IMR-90 (cell line): ENCODE results near the gene EXOC3L2. TPM values are rescaled to one million over a fixed set of nuclear protein-coding genes. Genes with fewer than 3 reads are reported as not detected.

Experiments used
- ATAC-seq: fragments of 200-7000 bp; cut with Tn5 transposase; 2 replicates; pipeline ENCODE4 v1.9.1; 2020; ENCODE audit warnings: low read depth, mild to moderate bottlenecking, moderate library complexity
- BruUV-seq: library from RNA; stranded (reverse); fragments of 400-500 nt; replicated peaks from 2 replicates; lab custom pipeline; 2021; lab: Mats Ljungman, UMichigan
- CTCF ChIA-PET: fragments of 300-600 bp; formaldehyde crosslinking; extraction: SDS; loops from one replicate; lab custom pipeline; 2021; ENCODE audit warnings: antibody characterized with exemption; lab: Yijun Ruan, JAX
- POLR2A ChIA-PET: fragments of 300-600 bp; sonication (Branson Sonifier 250); formaldehyde crosslinking; loops from one replicate; lab custom pipeline; 2022; ENCODE audit warnings: antibody characterized with exemption; ENCODE audit not compliant: unreplicated experiment; lab: Charles Lee
- DNase-seq: peaks from one replicate; pipeline ENCODE4 v3.0.0; 2013
- H2AFZ ChIP-seq: replicated peaks from 2 replicates; pipeline ENCODE3; 2013; ENCODE audit warnings: low read length, mild to moderate bottlenecking; ENCODE audit not compliant: poor library complexity
- H2AK5ac ChIP-seq: 2 replicates; pipeline ENCODE4 v1.6.1; 2013; ENCODE audit warnings: low read depth, low read length, inconsistent platforms
- H2AK9ac ChIP-seq: replicated peaks from 2 replicates; pipeline ENCODE3; 2013; ENCODE audit warnings: mild to moderate bottlenecking, low read depth, low read length, moderate library complexity; ENCODE audit not compliant: poor library complexity
- H2BK120ac ChIP-seq: 2 replicates; pipeline ENCODE4 v1.6.1; 2013; ENCODE audit warnings: low read depth, low read length, inconsistent platforms
- H2BK15ac ChIP-seq: 3 replicates; pipeline ENCODE4 v1.6.1; 2013; ENCODE audit warnings: low read depth, low read length, inconsistent platforms
- H2BK20ac ChIP-seq: 2 replicates; pipeline ENCODE4 v1.6.1; 2013; ENCODE audit warnings: low read depth, mild to moderate bottlenecking, inconsistent platforms, low read length, moderate library complexity
- H2BK5ac ChIP-seq: 2 replicates; pipeline ENCODE4 v1.6.1; 2013; ENCODE audit warnings: mild to moderate bottlenecking, low read depth, low read length, inconsistent platforms; ENCODE audit not compliant: poor library complexity, severe bottlenecking
- H3K14ac ChIP-seq: replicated peaks from 2 replicates; pipeline ENCODE4 v1.6.1; 2013; ENCODE audit warnings: low read depth, low read length, inconsistent platforms
- H3K18ac ChIP-seq: 2 replicates; pipeline ENCODE4 v1.6.1; 2013; ENCODE audit warnings: low read depth, low read length, control low read depth
- H3K23ac ChIP-seq: 2 replicates; pipeline ENCODE4 v1.6.1; 2013; ENCODE audit warnings: low read depth, low read length, inconsistent platforms
- H3K27ac ChIP-seq: 2 replicates; pipeline ENCODE4 v1.5.1; 2013; ENCODE audit warnings: mild to moderate bottlenecking, control low read depth, low read length; ENCODE audit not compliant: insufficient read depth
- H3K27me3 ChIP-seq: 2 replicates; pipeline ENCODE4 v1.6.1; 2013; ENCODE audit warnings: low read length; ENCODE audit not compliant: control insufficient read depth, insufficient read depth
- H3K36me3 ChIP-seq: 2 replicates; pipeline ENCODE4 v1.6.1; 2013; ENCODE audit warnings: low read length, mixed read lengths; ENCODE audit not compliant: control insufficient read depth, insufficient read depth
- H3K4ac ChIP-seq: 2 replicates; pipeline ENCODE4 v1.6.1; 2013; ENCODE audit warnings: low read depth, low read length, inconsistent platforms
- H3K4me1 ChIP-seq: 2 replicates; pipeline ENCODE4 v1.6.1; 2013; ENCODE audit warnings: low read length, mixed read lengths; ENCODE audit not compliant: control insufficient read depth, insufficient read depth
- H3K4me2 ChIP-seq: 2 replicates; pipeline ENCODE4 v1.6.1; 2013; ENCODE audit warnings: low read depth, mild to moderate bottlenecking, control low read depth, low read length, moderate library complexity
- H3K4me3 ChIP-seq: 2 replicates; pipeline ENCODE4 v1.5.1; 2013; ENCODE audit warnings: low read depth, mild to moderate bottlenecking, control low read depth, low read length, moderate library complexity; ENCODE audit not compliant: insufficient read depth
- H3K56ac ChIP-seq: 2 replicates; pipeline ENCODE4 v1.6.1; 2013; ENCODE audit warnings: low read length, inconsistent platforms; ENCODE audit not compliant: insufficient read depth; ENCODE audit errors: extremely low read depth
- H3K79me1 ChIP-seq, 2 experiments: 2 replicates each; pipeline ENCODE4 v1.6.1; 2013; ENCODE audit warnings: low read length in 2 of 2, inconsistent platforms in 1 of 2, low read depth in 1 of 2
- H3K9ac ChIP-seq: 2 replicates; pipeline ENCODE4 v1.6.1; 2013; ENCODE audit warnings: low read depth, low read length, control low read depth
- H3K9me1 ChIP-seq: 2 replicates; pipeline ENCODE4 v1.6.1; 2013; ENCODE audit warnings: low read length, inconsistent platforms; ENCODE audit not compliant: insufficient read depth
- H3K9me3 ChIP-seq: 2 replicates; pipeline ENCODE4 v1.6.1; 2013; ENCODE audit warnings: low read length; ENCODE audit not compliant: control insufficient read depth, insufficient read depth
- H4K20me1 ChIP-seq: 2 replicates; pipeline ENCODE4 v1.6.1; 2013; ENCODE audit warnings: low read length, inconsistent platforms; ENCODE audit not compliant: insufficient read depth
- H4K5ac ChIP-seq: 2 replicates; pipeline ENCODE4 v1.6.1; 2013; ENCODE audit warnings: mild to moderate bottlenecking, low read depth, low read length, control low read depth
- H4K8ac ChIP-seq, 2 experiments: 2 replicates each; pipeline ENCODE4 v1.6.1; 2013; ENCODE audit warnings: low read depth in 2 of 2, low read length in 2 of 2, control low read depth in 1 of 2, inconsistent platforms in 1 of 2
- H4K91ac ChIP-seq: 2 replicates; pipeline ENCODE4 v1.6.1; 2013; ENCODE audit warnings: low read depth, low read length, inconsistent platforms; ENCODE audit not compliant: insufficient read depth
- CEBPB ChIP-seq: IDR thresholded peaks from 2 replicates; pipeline ENCODE4 v1.6.1; 2012; ENCODE audit warnings: low read depth, low read length, improper control_type of control experiment
- MAFK ChIP-seq: IDR thresholded peaks from 2 replicates; pipeline ENCODE4 v1.6.1; 2012; ENCODE audit warnings: low read depth, low read length, improper control_type of control experiment
- NFE2L2 ChIP-seq: fragments of 150-350 bp; IDR thresholded peaks from 2 replicates; pipeline ENCODE4 v1.6.1; 2016; ENCODE audit warnings: low read depth, mild to moderate bottlenecking, low read length
- WGBS, 2 experiments: methylation state at CpG; one replicate each; pipeline versions ENCODE4 v1.1.5 to v1.1.7; 2013; ENCODE audit warnings: missing lambda C conversion rate in 2 of 2; ENCODE audit not compliant: insufficient read length in 1 of 2; ENCODE audit errors: extremely low coverage in 2 of 2; 5-methylcytosine and 5-hydroxymethylcytosine counted together
- dilution Hi-C: fragments of 300-500 bp; cut with HindIII; formaldehyde crosslinking; loops from one replicate; pipeline ENCODE4 v1.14.3; 2018; ENCODE audit warnings: low sequenced_read_pairs; ENCODE audit not compliant: unreplicated experiment
- in situ Hi-C: fragments of 300-500 bp; cut with MboI; formaldehyde crosslinking; loops from 3 replicates; pipeline ENCODE4 v1.14.3; 2019; ENCODE audit warnings: low sequenced_read_pairs, inconsistent platforms, mixed read lengths
- intact Hi-C: fragments of 100-400 bp; cut with micrococcal nuclease; formaldehyde crosslinking; loops from 2 replicates; pipeline ENCODE4 v1.10.0; 2022
- polyA plus RNA-seq, 3 experiments: library from polyadenylated mRNA; depleted of rRNA; stranded (reverse); fragments of >200 nt; gene quantifications; 2 replicates each; pipeline ENCODE4 v1.2.3, GENCODE V29; 2012; ENCODE audit warnings: low replicate concordance in 1 of 3
- total RNA-seq: library from RNA; depleted of rRNA; stranded (reverse); fragments of >200 nt; gene quantifications from 2 replicates; pipeline ENCODE4 v1.2.3, GENCODE V29; 2012

Gene EXOC3L2
- total and polyA plus RNA-seq, 2 of the 4 experiments (the other 2 are of a cell fraction), result 0.03 TPM; not detected in 1

- H4K20me1 ChIP-seq, result no peaks in the 10 kb centered on the region
- H3K23ac ChIP-seq, result no peak overlapping the region
- TF ChIP-seq MAFK (no peak), CEBPB (no peak), NFE2L2 (no peak)
- DNase-seq, result no peak
- POLR2A ChIA-PET, result no interaction called here
- no peak overlapping the region for H3K4me3 ChIP-seq
- no peak overlapping the region for H3K18ac ChIP-seq
- H4K91ac ChIP-seq, result no peak overlapping the region
- no peak overlapping the region for H2BK5ac ChIP-seq
- peaks cover 3% of the 10 kb centered on the region; the same call in 1 of the 2 replicates for H3K9me3 ChIP-seq
- no peak overlapping the region for H3K14ac ChIP-seq
- in situ Hi-C loops, result no loop called here
- dilution Hi-C loops, result no loop called here
- H3K27me3 ChIP-seq, result peaks cover 50% of the 10 kb centered on the region
- no peak overlapping the region for H2AFZ ChIP-seq
- no peak overlapping the region for H3K56ac ChIP-seq
- no peak overlapping the region for H3K4me2 ChIP-seq
- H4K8ac ChIP-seq, result no peak overlapping the region
- no peak overlapping the region for H2BK20ac ChIP-seq
- WGBS, 2 experiments, result 80% methylated on average over 14 of the region's 25 CpGs; no CpG with 5 or more reads in 1 of the 2 experiments
- H3K27ac ChIP-seq, result no peak overlapping the region
- no peaks in the 10 kb centered on the region for H3K36me3 ChIP-seq
- no peaks in the 10 kb centered on the region for H3K4me1 ChIP-seq
- intact Hi-C loops, result no loop called here
- H3K79me1 ChIP-seq, result no peaks in the 10 kb centered on the region
- no peak overlapping the region for H3K4ac ChIP-seq
- no peaks in the 10 kb centered on the region for H3K9me1 ChIP-seq
- H2AK9ac ChIP-seq, result no peak overlapping the region
- no peak overlapping the region for H2BK120ac ChIP-seq
- CTCF ChIA-PET, result interaction anchor here (0.6 kb wide), 1 partner anchor 73 kb away, joined by 3 read pairs; no protein-coding TSS in a partner anchor
- no peak overlapping the region for H2BK15ac ChIP-seq
- no peak overlapping the region for H3K9ac ChIP-seq
- no peak overlapping the region for H4K5ac ChIP-seq
- H2AK5ac ChIP-seq, result no peak overlapping the region
- no TSS peak for BruUV-seq
- ATAC-seq, result no peak
These were observed 6.7 kb downstream of the EXOC3L2 start for GRCh38 chr19:45238556-45238955.
